Smooth muscle cell (in vitro differentiated cells): ENCODE measurements around the gene KRTAP9-2. TPM values are rescaled to one million over a fixed set of nuclear protein-coding genes. Genes with fewer than 3 reads are reported as not detected.

ENCODE experiments used
- DNase-seq: peaks from one replicate; lab custom pipeline; 2025; ENCODE audit not compliant: unreplicated experiment; lab: John Stamatoyannopoulos, UW
- H2AFZ ChIP-seq: fragments of 200-600 bp; sonication (generic); 2 replicates; pipeline ENCODE4 v1.6.0; 2016; ENCODE audit warnings: antibody characterized with exemption, low read depth, mild to moderate bottlenecking
- H3F3A ChIP-seq: fragments of 200-600 bp; sonication (generic); 2 replicates; pipeline ENCODE4 v1.6.0; 2017; ENCODE audit warnings: antibody characterized with exemption, low read depth
- H3K27ac ChIP-seq: fragments of 200-600 bp; sonication (generic); 2 replicates; pipeline ENCODE4 v1.5.1; 2016; ENCODE audit warnings: low read depth, mild to moderate bottlenecking
- H3K27me3 ChIP-seq: fragments of 200-600 bp; sonication (generic); 2 replicates; pipeline ENCODE4 v1.6.1; 2016; ENCODE audit warnings: low read depth, mild to moderate bottlenecking
- H3K36me3 ChIP-seq: fragments of 200-600 bp; sonication (generic); 2 replicates; pipeline ENCODE4 v1.5.1; 2016; ENCODE audit warnings: low read depth
- H3K4me1 ChIP-seq: fragments of 200-600 bp; sonication (generic); 2 replicates; pipeline ENCODE4 v1.5.1; 2016; ENCODE audit warnings: low read depth
- H3K4me2 ChIP-seq: fragments of 200-600 bp; sonication (generic); 2 replicates; pipeline ENCODE4 v1.6.0; 2016; ENCODE audit warnings: mild to moderate bottlenecking
- H3K4me3 ChIP-seq: fragments of 200-600 bp; sonication (generic); 2 replicates; pipeline ENCODE4 v1.5.1; 2016; ENCODE audit warnings: mild to moderate bottlenecking
- H3K79me2 ChIP-seq: fragments of 200-600 bp; sonication (generic); 2 replicates; pipeline ENCODE4 v1.6.0; 2016; ENCODE audit warnings: low read depth, mild to moderate bottlenecking
- H3K9ac ChIP-seq: fragments of 200-600 bp; sonication (generic); 2 replicates; pipeline ENCODE4 v1.6.0; 2016; ENCODE audit warnings: low read depth
- H3K9me3 ChIP-seq: fragments of 200-600 bp; sonication (generic); replicated peaks from 2 replicates; pipeline ENCODE4 v1.5.1; 2016; ENCODE audit warnings: low read depth
- H4K20me1 ChIP-seq: fragments of 200-600 bp; sonication (generic); 2 replicates; pipeline ENCODE4 v1.6.0; 2016; ENCODE audit warnings: low read depth
- CTCF ChIP-seq: fragments of 200-600 bp; sonication (generic); IDR thresholded peaks from 2 replicates; pipeline ENCODE4 v1.5.1; 2017; ENCODE audit warnings: borderline replicate concordance, mild to moderate bottlenecking, antibody characterized with exemption; ENCODE audit not compliant: insufficient read depth, poor library complexity, severe bottlenecking
- WGBS: methylation state at CpG from one replicate; pipeline ENCODE4 v1.1.7; 2016; ENCODE audit warnings: low lambda C conversion rate; 5-methylcytosine and 5-hydroxymethylcytosine counted together
- polyA plus RNA-seq: library from polyadenylated mRNA; unstranded; fragments of >200 nt; fragmentation: Nextera tagmentation; extraction: Ambion mirVana; gene quantifications from 2 replicates; pipeline ENCODE4 v1.2.1, GENCODE V29; 2016
- total RNA-seq: library from RNA; depleted of rRNA; stranded (reverse); fragments of >200 nt; gene quantifications from 2 replicates; pipeline ENCODE4 v1.2.3, GENCODE V29; 2014

KRTAP9-2 gene
- total and polyA plus RNA-seq, 2 experiments from 2014 or later = not detected

- Histone ChIP-seq H3K9me3 (no peaks in the 10 kb centered on the region), H3K4me2 (no peak overlapping the region), H3K36me3 (no peaks in the 10 kb centered on the region), H3K27me3 (peaks cover 39% of the 10 kb centered on the region), H3K9ac (no peak overlapping the region), H2AFZ (no peak overlapping the region), H4K20me1 (no peaks in the 10 kb centered on the region), H3K4me3 (no peak overlapping the region), H3K79me2 (no peaks in the 10 kb centered on the region), H3K27ac (no peak overlapping the region), H3K4me1 (no peaks in the 10 kb centered on the region), H3F3A (no peaks in the 10 kb centered on the region)
- no peak for DNase-seq
- no peak for TF ChIP-seq CTCF
Observed at GRCh38 chr17:41258406-41258805, 32.0 kb downstream of the KRTAP9-2 start.

- H3K9me3 ChIP-seq = no peaks in the 10 kb centered on the region
- no peak overlapping the region for H3K9ac ChIP-seq
- TF ChIP-seq CTCF = no peak
- H4K20me1 ChIP-seq = no peaks in the 10 kb centered on the region
- no peak for DNase-seq
- H3K27ac ChIP-seq = no peak overlapping the region
- no peaks in the 10 kb centered on the region for H3K36me3 ChIP-seq
- no peak overlapping the region for H3K4me2 ChIP-seq
- peaks cover 24% of the 10 kb centered on the region for H3K27me3 ChIP-seq
- H3K4me3 ChIP-seq = no peak overlapping the region
- no peaks in the 10 kb centered on the region for H3K4me1 ChIP-seq
- WGBS = 85% methylated on average over 2 of the region's 2 CpGs
- H2AFZ ChIP-seq = no peak overlapping the region
- H3K79me2 ChIP-seq = no peaks in the 10 kb centered on the region
- no peaks in the 10 kb centered on the region for H3F3A ChIP-seq
Observed at GRCh38 chr17:41263212-41263611, 36.8 kb downstream of the KRTAP9-2 start.

GRCh38 chr17:41264599-41264998 lies 38.2 kb downstream of the KRTAP9-2 start:
- Histone ChIP-seq H3K4me2 (no peak overlapping the region), H3K79me2 (no peaks in the 10 kb centered on the region), H3K9ac (no peak overlapping the region), H3K4me3 (no peak overlapping the region), H3K27ac (no peak overlapping the region), H3F3A (no peaks in the 10 kb centered on the region), H4K20me1 (no peaks in the 10 kb centered on the region), H2AFZ (no peak overlapping the region), H3K27me3 (peaks cover 24% of the 10 kb centered on the region), H3K4me1 (no peaks in the 10 kb centered on the region), H3K36me3 (no peaks in the 10 kb centered on the region), H3K9me3 (no peaks in the 10 kb centered on the region)
- 78% methylated on average over 3 of the region's 3 CpGs for WGBS
- no peak for TF ChIP-seq CTCF
- DNase-seq = no peak

- no peak within 1 kb of the TSS for H2AFZ ChIP-seq
- H3K79me2 ChIP-seq = no peaks in the 10 kb centered on the region
- no peaks in the 10 kb centered on the region for H3F3A ChIP-seq
- WGBS = 81% methylated on average over 2 of the region's 2 CpGs
- H3K4me3 ChIP-seq = no peak within 1 kb of the TSS
- no peaks in the 10 kb centered on the region for H3K4me1 ChIP-seq
- H3K9me3 ChIP-seq = no peaks in the 10 kb centered on the region
- H4K20me1 ChIP-seq = no peaks in the 10 kb centered on the region
- peaks cover 24% of the 10 kb centered on the region for H3K27me3 ChIP-seq
- H3K27ac ChIP-seq = no peak within 1 kb of the TSS
- no peak within 1 kb of the TSS for H3K4me2 ChIP-seq
- no peaks in the 10 kb centered on the region for H3K36me3 ChIP-seq
- no peak within 1 kb of the TSS for H3K9ac ChIP-seq
- DNase-seq = no peak
- no peak for TF ChIP-seq CTCF
Observed at GRCh38 chr17:41265078-41265477, 38.6 kb downstream of the KRTAP9-2 start, which contains the start of gene KRTAP9-6. Gene KRTAP9-6, plus strand, starts transcription at chr17:41265378. Its CDS starts 0 bp downstream, at chr17:41265378.
